Kidney epithelial cell (primary cell): ENCODE data around the gene MYOD1. TPM values are rescaled to one million over a fixed set of nuclear protein-coding genes. Genes with fewer than 3 reads are reported as not detected.

Experiments used
- DNase-seq: peaks from one replicate; pipeline ENCODE4 v3.0.0-alpha.2; 2010; ENCODE audit warnings: low read depth
- H3K27me3 ChIP-seq: 2 replicates; pipeline ENCODE4 v1.6.0; 2011; ENCODE audit warnings: low read length; ENCODE audit not compliant: control insufficient read depth, insufficient read depth
- H3K36me3 ChIP-seq: 2 replicates; pipeline ENCODE4 v1.5.1; 2011; ENCODE audit warnings: low read length; ENCODE audit not compliant: control insufficient read depth, insufficient read depth
- H3K4me3 ChIP-seq: 2 replicates; pipeline ENCODE4 v1.5.1; 2011; ENCODE audit warnings: low read depth, mild to moderate bottlenecking, control low read depth, low read length
- CTCF ChIP-seq: IDR thresholded peaks from 2 replicates; pipeline ENCODE4 v1.5.1; 2011; ENCODE audit warnings: mild to moderate bottlenecking, moderate library complexity, low read length, control low read depth, inconsistent platforms; ENCODE audit not compliant: insufficient read depth, poor library complexity, severe bottlenecking
- total RNA-seq: library from RNA; depleted of rRNA; stranded (reverse); fragments of >200 nt; gene quantifications from 2 replicates; pipeline ENCODE4 v1.2.3, GENCODE V29; 2015

Gene MYOD1
- total RNA-seq, 1 donor from 2014 or later, result not detected

GRCh38 chr11:17697175-17697949, 22.0 kb upstream of the MYOD1 start:
- peaks cover 41% of the 10 kb centered on the region for H3K27me3 ChIP-seq
- H3K36me3 ChIP-seq, result no peaks in the 10 kb centered on the region
- DNase-seq, result no peak
- no peak overlapping the region for H3K4me3 ChIP-seq
- no peak for TF ChIP-seq CTCF

GRCh38 chr11:17699147-17700114, 19.9 kb upstream of the MYOD1 start:
- H3K36me3 ChIP-seq, result no peaks in the 10 kb centered on the region
- H3K27me3 ChIP-seq, result peaks cover 31% of the 10 kb centered on the region
- H3K4me3 ChIP-seq, result no peak overlapping the region
- no peak for TF ChIP-seq CTCF
- DNase-seq, result no peak

- TF ChIP-seq CTCF, result no peak
- Histone ChIP-seq H3K4me3 (no peak overlapping the region), H3K27me3 (peaks cover 16% of the 10 kb centered on the region), H3K36me3 (no peaks in the 10 kb centered on the region)
- no peak for DNase-seq
These were observed 18.4 kb upstream of the MYOD1 start for GRCh38 chr11:17700991-17701390.

- no peak overlapping the region for H3K4me3 ChIP-seq
- TF ChIP-seq CTCF, result no peak
- DNase-seq, result no peak
These were observed 16.5 kb upstream of the MYOD1 start for GRCh38 chr11:17702876-17703275.

GRCh38 chr11:17703951-17704350, 15.4 kb upstream of the MYOD1 start:
- Histone ChIP-seq H3K27me3 (no peaks in the 10 kb centered on the region), H3K4me3 (no peak overlapping the region), H3K36me3 (no peaks in the 10 kb centered on the region)
- no peak for DNase-seq
- no peak for TF ChIP-seq CTCF

More at GRCh38 chr11:17702876-17703275, 16.5 kb upstream of the MYOD1 start:
- no peaks in the 10 kb centered on the region for H3K27me3 ChIP-seq
- no peaks in the 10 kb centered on the region for H3K36me3 ChIP-seq
